Duodenal mucosa (tissue), 2 donors: Measurements from ENCODE around the gene NAPB.

Source experiments
- H3K27ac ChIP-seq: one replicate; pipeline ENCODE4 v1.7.0; 2013; ENCODE audit warnings: low read depth, low read length
- H3K27me3 ChIP-seq, 2 donors: one replicate each; pipeline ENCODE4 v1.7.0; 2013; ENCODE audit warnings: low read length in 2 of 2, control low read depth in 1 of 2; ENCODE audit not compliant: insufficient read depth in 2 of 2, control insufficient read depth in 1 of 2
- H3K36me3 ChIP-seq, 2 donors: one replicate each; pipeline ENCODE4 v1.7.0; 2013; ENCODE audit warnings: low read length in 2 of 2, control low read depth in 1 of 2; ENCODE audit not compliant: insufficient read depth in 2 of 2, control insufficient read depth in 1 of 2
- H3K4me1 ChIP-seq, 2 donors: one replicate each; pipeline ENCODE4 v1.7.0; 2013; ENCODE audit warnings: low read length in 2 of 2, control low read depth in 1 of 2; ENCODE audit not compliant: insufficient read depth in 2 of 2, control insufficient read depth in 1 of 2
- H3K4me3 ChIP-seq, 2 donors: one replicate each; pipeline ENCODE4 v1.7.0; 2013; ENCODE audit warnings: low read length in 2 of 2, low read depth in 1 of 2
- H3K9ac ChIP-seq, 2 donors: one replicate each; pipeline ENCODE4 v1.7.0; 2013; ENCODE audit warnings: low read length in 2 of 2, low read depth in 1 of 2
- H3K9me3 ChIP-seq, 2 donors: one replicate each; pipeline ENCODE4 v1.7.0; 2013; ENCODE audit warnings: low read length in 2 of 2, control low read depth in 1 of 2; ENCODE audit not compliant: control insufficient read depth in 1 of 2

Gene NAPB

DNA sequence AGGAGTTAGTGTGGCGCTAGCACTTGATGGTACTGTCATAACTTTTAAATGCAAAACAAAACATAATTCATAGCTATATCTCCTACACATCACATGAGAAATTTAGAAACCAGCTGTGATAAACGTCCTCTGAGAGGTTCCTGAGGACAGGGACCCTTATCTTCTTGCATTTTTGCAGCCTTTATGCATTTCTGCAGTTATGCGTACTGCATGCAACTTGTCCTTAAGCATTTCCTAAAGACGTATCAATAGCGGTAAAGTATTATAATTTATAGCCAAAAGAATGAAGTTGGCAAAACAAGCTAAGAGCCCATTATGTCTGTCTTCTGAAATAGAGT, 1.7 kb downstream of the NAPB start:
- Histone ChIP-seq H3K27ac (no peak overlapping the region), H3K27me3 (no peaks in the 10 kb centered on the region), H3K9ac (peak overlapping the region; percentile 22 to 79), H3K9me3 (no peaks in the 10 kb centered on the region), H3K4me1 (peaks cover 7% of the 10 kb centered on the region in 2 donors), H3K36me3 (no peaks in the 10 kb centered on the region), H3K4me3 (peak overlapping the region; percentile 67 to 83)

DNA sequence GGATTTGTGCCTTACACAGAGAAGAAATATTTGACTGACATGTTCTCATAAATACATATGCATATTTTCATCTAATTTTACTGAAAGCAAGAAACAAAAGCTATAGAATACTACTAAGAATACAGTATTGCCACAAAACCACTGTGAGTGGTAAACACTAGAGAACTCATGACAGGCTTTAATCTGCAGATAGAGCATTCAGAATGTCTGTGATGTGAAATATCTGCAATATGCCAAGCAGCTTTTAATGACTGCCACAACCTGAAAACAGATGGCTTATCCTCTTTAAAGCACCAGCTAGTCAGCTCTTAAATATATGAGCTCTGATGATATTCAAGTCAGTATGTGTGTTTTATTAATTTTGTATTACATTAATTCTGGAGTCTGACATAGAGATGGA, 3.4 kb downstream of the NAPB start:
- H3K27ac ChIP-seq = no peak overlapping the region

DNA sequence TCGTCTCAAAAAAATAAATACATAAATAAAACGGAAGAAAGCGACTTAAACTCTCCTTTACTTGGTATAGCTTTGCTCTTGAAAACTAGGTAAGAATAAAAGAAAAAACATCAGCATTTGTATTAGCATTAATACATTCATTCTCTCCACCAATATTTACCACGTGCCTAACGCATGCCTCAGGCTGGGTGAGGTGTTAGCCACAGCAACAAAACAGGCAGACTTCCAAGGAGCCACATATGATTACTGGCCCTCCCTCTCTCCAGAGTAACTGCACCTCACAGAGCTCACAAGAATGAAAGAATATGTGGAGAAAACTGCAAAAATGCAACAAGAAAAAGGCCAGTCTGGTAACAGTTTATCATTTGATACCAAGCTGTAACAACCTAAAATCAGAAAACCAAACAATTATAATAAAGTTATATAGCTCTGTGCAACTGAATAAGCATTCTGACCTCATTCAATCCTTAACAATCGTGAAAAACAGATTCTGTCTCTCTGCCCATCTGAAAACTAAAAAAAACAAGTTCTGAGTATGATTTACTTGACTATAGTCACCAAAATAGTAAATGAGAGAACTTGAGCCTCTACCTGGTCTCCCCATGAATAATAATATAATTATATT, 5.2 kb downstream of the NAPB start:
- Histone ChIP-seq H3K27ac (no peak overlapping the region), H3K27me3 (no peaks in the 10 kb centered on the region), H3K36me3 (no peaks in the 10 kb centered on the region), H3K9ac (no peak overlapping the region), H3K4me3 (no peak overlapping the region), H3K4me1 (peaks cover 3 to 7% of the 10 kb centered on the region in 2 donors), H3K9me3 (no peaks in the 10 kb centered on the region)

More for the DNA sequence above, 3.4 kb downstream of the NAPB start:
- H3K9me3 ChIP-seq = no peaks in the 10 kb centered on the region
- no peak overlapping the region for H3K4me3 ChIP-seq
- no peaks in the 10 kb centered on the region for H3K36me3 ChIP-seq
- no peak overlapping the region for H3K9ac ChIP-seq
- no peaks in the 10 kb centered on the region for H3K27me3 ChIP-seq
- H3K4me1 ChIP-seq = peaks cover 7% of the 10 kb centered on the region in 2 donors

DNA sequence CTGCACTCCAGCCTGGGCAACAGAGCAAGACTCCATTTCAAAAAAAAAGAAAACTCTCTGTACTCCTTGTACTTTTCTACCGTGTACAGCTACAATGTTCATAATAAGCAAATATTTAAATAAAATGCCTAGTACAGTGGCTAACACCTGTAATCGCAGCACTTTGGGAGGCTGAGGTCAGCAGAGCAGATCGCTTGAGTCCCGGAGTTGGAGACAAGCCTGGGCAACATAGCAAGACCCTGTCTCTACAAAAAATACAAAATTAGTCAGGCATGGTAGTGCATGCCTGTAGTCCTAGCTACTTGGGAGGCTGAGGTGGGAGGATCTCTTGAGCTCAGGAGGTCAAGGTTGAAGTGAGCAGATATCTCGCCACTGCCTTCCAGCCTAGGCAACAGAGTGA, 5.7 kb downstream of the NAPB start:
- H3K27ac ChIP-seq = no peak overlapping the region
- H3K4me3 ChIP-seq = no peak overlapping the region
- H3K36me3 ChIP-seq = no peaks in the 10 kb centered on the region
- H3K9me3 ChIP-seq = no peaks in the 10 kb centered on the region
- no peak overlapping the region for H3K9ac ChIP-seq
- no peaks in the 10 kb centered on the region for H3K27me3 ChIP-seq
- H3K4me1 ChIP-seq = peaks cover 3 to 7% of the 10 kb centered on the region in 2 donors

GRCh38 chr20:23414526-23415188, 6.6 kb downstream of the NAPB start:
- H3K27ac ChIP-seq = no peak overlapping the region
- H3K36me3 ChIP-seq = no peaks in the 10 kb centered on the region
- no peaks in the 10 kb centered on the region for H3K27me3 ChIP-seq
- peaks cover 3 to 5% of the 10 kb centered on the region in 2 donors for H3K4me1 ChIP-seq
- H3K4me3 ChIP-seq = no peak overlapping the region
- H3K9ac ChIP-seq = no peak overlapping the region
- H3K9me3 ChIP-seq = no peaks in the 10 kb centered on the region

DNA sequence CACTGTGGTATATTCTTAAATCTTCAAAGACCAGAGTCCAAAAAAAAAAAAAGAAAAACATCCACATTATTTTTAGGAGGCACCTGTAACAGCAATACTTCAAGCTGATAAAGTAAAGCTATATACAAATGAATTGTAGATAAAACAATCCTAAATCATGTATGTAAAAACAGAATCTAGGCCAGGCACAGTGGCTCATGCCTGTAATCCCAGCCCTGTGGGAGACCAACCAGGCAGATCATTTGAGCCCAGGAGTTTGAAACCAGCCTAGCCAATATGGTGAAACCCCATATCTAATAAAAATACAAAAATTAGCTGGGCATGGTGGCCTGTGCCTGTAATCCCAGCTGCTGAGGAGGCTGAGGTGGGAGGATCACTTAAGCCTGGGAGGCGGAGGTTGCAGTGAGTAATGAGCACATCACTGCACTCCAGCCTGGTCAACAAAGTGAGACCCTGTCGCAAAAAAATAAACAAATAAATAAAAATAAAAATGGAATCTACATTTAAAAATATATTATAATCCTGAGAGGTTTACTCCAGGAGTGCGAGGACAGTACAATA, 7.3 kb downstream of the NAPB start:
- Histone ChIP-seq H3K9ac (no peak overlapping the region), H3K36me3 (no peaks in the 10 kb centered on the region), H3K27me3 (no peaks in the 10 kb centered on the region), H3K27ac (no peak overlapping the region), H3K4me1 (peaks cover 0 to 3% of the 10 kb centered on the region in 2 donors), H3K4me3 (no peak overlapping the region), H3K9me3 (no peaks in the 10 kb centered on the region)

DNA sequence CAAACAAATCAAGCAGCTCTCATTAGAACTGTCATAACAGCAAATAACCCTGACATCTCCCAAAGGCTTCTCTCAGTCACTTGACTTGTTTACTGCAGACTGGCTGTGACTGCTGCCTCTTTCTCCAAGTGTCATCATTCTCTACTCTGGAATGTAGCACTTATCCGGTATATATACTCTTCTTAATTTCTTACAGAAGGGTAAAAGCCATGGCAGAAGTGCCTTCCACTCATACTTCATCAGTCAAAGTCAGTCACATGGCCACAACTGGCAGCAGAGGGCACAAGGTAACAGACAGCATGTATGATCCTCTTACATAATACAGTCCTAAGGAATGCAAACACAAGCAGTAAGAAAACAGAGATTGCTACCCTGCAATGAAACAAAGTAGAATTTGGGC, 9.3 kb downstream of the NAPB start:
- Histone ChIP-seq H3K4me3 (no peak overlapping the region), H3K4me1 (no peaks in the 10 kb centered on the region), H3K27me3 (no peaks in the 10 kb centered on the region), H3K27ac (no peak overlapping the region), H3K9me3 (no peaks in the 10 kb centered on the region), H3K36me3 (no peaks in the 10 kb centered on the region), H3K9ac (no peak overlapping the region)

DNA sequence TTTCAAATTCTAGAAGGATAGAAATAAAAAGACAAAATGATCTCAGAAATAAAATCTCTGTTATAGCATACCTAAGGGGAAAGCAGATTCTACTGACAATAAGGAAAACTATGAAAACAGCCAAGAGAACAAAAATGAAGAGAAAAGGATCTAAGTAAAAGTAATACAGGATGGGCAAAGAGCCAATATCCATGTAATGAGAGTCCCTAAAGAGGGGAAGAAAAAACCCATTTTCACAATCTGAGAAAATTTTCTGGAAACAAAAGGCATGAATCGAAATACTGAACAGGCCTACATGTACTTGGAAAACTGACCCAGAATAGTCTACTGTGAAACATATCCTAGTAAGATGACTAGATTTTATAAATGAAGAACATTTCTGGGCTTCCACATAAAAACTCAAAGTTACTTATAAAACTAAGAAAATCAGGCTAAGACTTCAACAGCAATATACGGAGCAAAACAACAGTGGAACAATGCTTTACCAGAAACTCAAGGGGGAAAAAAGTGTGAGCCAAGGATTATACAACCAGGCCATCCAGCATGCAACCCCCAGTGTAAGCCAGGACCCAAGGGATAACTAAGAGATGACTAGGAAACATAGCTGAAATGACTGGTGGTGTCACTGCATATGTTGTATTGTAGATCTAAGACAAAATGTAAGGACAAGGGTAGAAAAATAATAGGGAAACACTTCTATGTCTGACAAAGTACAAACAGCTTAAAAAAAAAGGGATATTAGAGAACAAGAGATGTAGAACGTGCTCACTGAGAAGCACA, 10.2 kb downstream of the NAPB start:
- H3K4me3 ChIP-seq = no peak overlapping the region
- no peaks in the 10 kb centered on the region for H3K4me1 ChIP-seq
- no peaks in the 10 kb centered on the region for H3K27me3 ChIP-seq
- no peak overlapping the region for H3K27ac ChIP-seq
- H3K9me3 ChIP-seq = no peaks in the 10 kb centered on the region
- no peaks in the 10 kb centered on the region for H3K36me3 ChIP-seq
- H3K9ac ChIP-seq = no peak overlapping the region

DNA sequence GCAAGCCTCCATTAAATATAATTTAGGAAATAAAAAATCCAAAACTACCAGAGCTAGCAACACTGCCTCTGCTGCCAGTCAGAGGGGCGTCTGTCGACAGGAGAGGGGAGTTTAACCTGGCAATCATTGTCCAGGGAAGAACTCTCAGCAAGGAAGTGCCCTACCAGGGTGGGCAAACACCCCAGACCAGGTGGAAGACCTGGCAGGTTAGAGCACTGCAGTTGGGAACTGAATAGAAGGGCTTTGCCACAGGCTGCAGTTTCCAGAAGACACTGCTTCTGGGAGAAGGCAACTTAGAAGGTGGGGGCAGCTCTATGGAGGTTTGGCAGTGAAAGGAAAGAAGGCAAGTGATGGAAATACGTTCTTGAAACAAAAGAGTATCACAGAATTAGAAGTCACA, 11.5 kb downstream of the NAPB start:
- Histone ChIP-seq H3K4me1 (no peaks in the 10 kb centered on the region), H3K4me3 (no peak overlapping the region)

GRCh38 chr20:23408957-23409356, 12.3 kb downstream of the NAPB start:
- H3K9ac ChIP-seq = no peak overlapping the region
- no peaks in the 10 kb centered on the region for H3K27me3 ChIP-seq
- H3K4me1 ChIP-seq = no peaks in the 10 kb centered on the region
- no peaks in the 10 kb centered on the region for H3K9me3 ChIP-seq
- no peaks in the 10 kb centered on the region for H3K36me3 ChIP-seq
- H3K27ac ChIP-seq = no peak overlapping the region
- H3K4me3 ChIP-seq = no peak overlapping the region

More for the DNA sequence above, 11.5 kb downstream of the NAPB start:
- no peaks in the 10 kb centered on the region for H3K27me3 ChIP-seq
- H3K36me3 ChIP-seq = no peaks in the 10 kb centered on the region
- H3K27ac ChIP-seq = no peak overlapping the region
- no peaks in the 10 kb centered on the region for H3K9me3 ChIP-seq
- no peak overlapping the region for H3K9ac ChIP-seq
